Liver (tissue), 9 donors: Measurements from ENCODE around the gene HJV. TPM values are rescaled to one million over a fixed set of nuclear protein-coding genes. Genes with fewer than 3 reads are reported as not detected.

Experiments used
- DNase-seq: peaks from one replicate; pipeline ENCODE4 v3.0.0-alpha.2; 2017; ENCODE audit warnings: low spot score
- H3K27ac ChIP-seq, 2 donors: one replicate each; pipeline ENCODE4 v1.7.0; 2013; ENCODE audit warnings: inconsistent platforms in 2 of 2, low read length in 2 of 2, control low read depth in 1 of 2, low read depth in 1 of 2, mild to moderate bottlenecking in 1 of 2
- H3K27me3 ChIP-seq, 4 donors: one replicate each; pipeline versions ENCODE4 v1.6.1 to v1.7.0; 2013; ENCODE audit warnings: low read length in 3 of 4, inconsistent platforms in 1 of 4, mild to moderate bottlenecking in 1 of 4, moderate library complexity in 1 of 4; ENCODE audit not compliant: control insufficient read depth in 4 of 4, insufficient read depth in 4 of 4
- H3K36me3 ChIP-seq, 4 donors: one replicate each; pipeline versions ENCODE4 v1.6.1 to v1.7.0; 2013; ENCODE audit warnings: low read length in 3 of 4, mild to moderate bottlenecking in 3 of 4, low read depth in 1 of 4, moderate library complexity in 1 of 4; ENCODE audit not compliant: control insufficient read depth in 4 of 4, insufficient read depth in 3 of 4
- H3K4me1 ChIP-seq, 4 donors: one replicate each; pipeline versions ENCODE4 v1.6.1 to v1.7.0; 2013; ENCODE audit warnings: low read length in 3 of 4, mild to moderate bottlenecking in 3 of 4, moderate library complexity in 1 of 4; ENCODE audit not compliant: control insufficient read depth in 4 of 4, insufficient read depth in 4 of 4
- H3K4me3 ChIP-seq, 3 donors: one replicate each; pipeline versions ENCODE4 v1.6.1 to v1.7.0; 2013; ENCODE audit warnings: low read length in 3 of 3, control low read depth in 1 of 3, low read depth in 1 of 3, mild to moderate bottlenecking in 1 of 3
- H3K9ac ChIP-seq, 2 donors: one replicate each; pipeline ENCODE4 v1.7.0; 2013; ENCODE audit warnings: low read length in 2 of 2, mild to moderate bottlenecking in 2 of 2, moderate library complexity in 2 of 2, control low read depth in 1 of 2, low read depth in 1 of 2
- H3K9me3 ChIP-seq, 4 donors: one replicate each; pipeline versions ENCODE4 v1.6.1 to v1.7.0; 2013; ENCODE audit warnings: low read length in 3 of 4; ENCODE audit not compliant: control insufficient read depth in 4 of 4
- EGR1 ChIP-seq, 2 donors: IDR thresholded peaks; 2 replicates each; pipeline ENCODE4 v1.6.1; 2016 to 2018; ENCODE audit warnings: antibody characterized with exemption in 2 of 2, low read depth in 2 of 2
- FOXA1 ChIP-seq: IDR thresholded peaks from 2 replicates; pipeline ENCODE4 v1.6.1; 2016; ENCODE audit warnings: antibody characterized with exemption
- FOXA2 ChIP-seq: IDR thresholded peaks from 2 replicates; pipeline ENCODE4 v1.6.1; 2016; ENCODE audit warnings: antibody characterized with exemption
- GABPA ChIP-seq, 2 donors: IDR thresholded peaks in 1 of 2; conservative IDR thresholded peaks in 1 of 2; 2 replicates each; pipeline ENCODE4 v1.6.1; 2016; ENCODE audit warnings: antibody characterized with exemption in 2 of 2, mild to moderate bottlenecking in 1 of 2, moderate library complexity in 1 of 2
- HNF4A ChIP-seq, 2 donors: conservative IDR thresholded peaks; 2 replicates each; pipeline ENCODE4 v1.6.1; 2016; ENCODE audit warnings: antibody characterized with exemption in 2 of 2, mild to moderate bottlenecking in 2 of 2
- HNF4G ChIP-seq: IDR thresholded peaks from 2 replicates; pipeline ENCODE4 v1.6.1; 2016; ENCODE audit warnings: antibody characterized with exemption
- JUND ChIP-seq, 2 donors: IDR thresholded peaks; 2 replicates each; pipeline ENCODE4 v1.6.1; 2016; ENCODE audit warnings: antibody characterized with exemption in 2 of 2
- NR2F2 ChIP-seq: IDR thresholded peaks from 2 replicates; pipeline ENCODE4 v1.6.1; 2016; ENCODE audit warnings: antibody characterized with exemption
- RAD21 ChIP-seq, 2 donors: IDR thresholded peaks; 2 replicates each; pipeline ENCODE4 v1.6.1; 2016; ENCODE audit warnings: antibody characterized with exemption in 2 of 2, mild to moderate bottlenecking in 2 of 2
- RXRA ChIP-seq, 2 donors: IDR thresholded peaks; 2 replicates each; pipeline ENCODE4 v1.6.1; 2017 to 2018; ENCODE audit warnings: antibody characterized with exemption in 2 of 2, mild to moderate bottlenecking in 1 of 2
- SP1 ChIP-seq: IDR thresholded peaks from 2 replicates; pipeline ENCODE4 v1.6.1; 2018; ENCODE audit warnings: antibody characterized with exemption, mild to moderate bottlenecking
- TAF1 ChIP-seq: conservative IDR thresholded peaks from 2 replicates; pipeline ENCODE4 v1.6.1; 2016; ENCODE audit warnings: antibody characterized with exemption, mild to moderate bottlenecking
- YY1 ChIP-seq: IDR thresholded peaks from 2 replicates; pipeline ENCODE4 v1.6.1; 2016; ENCODE audit warnings: antibody characterized with exemption, mild to moderate bottlenecking
- WGBS: extraction: QIAGEN DNeasy Blood & Tissue Kit; methylation state at CpG from one replicate; pipeline ENCODE4 v1.1.7; 2013; 5-methylcytosine and 5-hydroxymethylcytosine counted together
- polyA plus RNA-seq, 2 donors: library from polyadenylated mRNA; stranded (reverse) in 1 of 2; unstranded in 1 of 2; fragments of 200-250 nt in 1 of 2; fragments of >200 nt in 1 of 2; fragmentation: Nextera tagmentation in 1 of 2; extraction: Ambion mirVana in 1 of 2; gene quantifications; one replicate each; pipeline versions ENCODE4 v1.2.1 to v1.2.3, GENCODE V29; 2013 to 2015
- total RNA-seq, 2 donors: library from RNA; depleted of rRNA; stranded (reverse); fragments of >200 nt; gene quantifications; one replicate each; pipeline ENCODE4 v1.2.3, GENCODE V29; 2014
- TF ChIP-seq, protein P1 (sequence below): IDR thresholded peaks from 2 replicates; pipeline ENCODE4 v1.6.1; 2016; ENCODE audit warnings: antibody characterized with exemption
- TF ChIP-seq, protein P2 (sequence below): IDR thresholded peaks from 2 replicates; pipeline ENCODE4 v1.6.1; 2016; ENCODE audit warnings: antibody characterized with exemption
- TF ChIP-seq, protein P3 (sequence below): IDR thresholded peaks from 2 replicates; pipeline ENCODE4 v1.6.1; 2016; ENCODE audit warnings: antibody characterized with exemption
- TF ChIP-seq, protein P4 (sequence below): fragments of 150-350 bp; IDR thresholded peaks from 2 replicates; pipeline ENCODE4 v1.5.1; 2017; ENCODE audit warnings: improper control_type of control experiment, low read depth, low read length; ENCODE audit not compliant: missing input control
- TF ChIP-seq, protein P5 (sequence below): IDR thresholded peaks from 2 replicates; pipeline ENCODE4 v1.6.1; 2016; ENCODE audit warnings: antibody characterized with exemption, mild to moderate bottlenecking
- donor health status: healthy.
- donor health status: healthy.
- donor health status: healthy.
- donor health status: healthy.
- donor health status: healthy.

The HJV gene
- total and polyA plus RNA-seq, 4 donors: 68.0 to 138 (median 97.6) TPM

DNA sequence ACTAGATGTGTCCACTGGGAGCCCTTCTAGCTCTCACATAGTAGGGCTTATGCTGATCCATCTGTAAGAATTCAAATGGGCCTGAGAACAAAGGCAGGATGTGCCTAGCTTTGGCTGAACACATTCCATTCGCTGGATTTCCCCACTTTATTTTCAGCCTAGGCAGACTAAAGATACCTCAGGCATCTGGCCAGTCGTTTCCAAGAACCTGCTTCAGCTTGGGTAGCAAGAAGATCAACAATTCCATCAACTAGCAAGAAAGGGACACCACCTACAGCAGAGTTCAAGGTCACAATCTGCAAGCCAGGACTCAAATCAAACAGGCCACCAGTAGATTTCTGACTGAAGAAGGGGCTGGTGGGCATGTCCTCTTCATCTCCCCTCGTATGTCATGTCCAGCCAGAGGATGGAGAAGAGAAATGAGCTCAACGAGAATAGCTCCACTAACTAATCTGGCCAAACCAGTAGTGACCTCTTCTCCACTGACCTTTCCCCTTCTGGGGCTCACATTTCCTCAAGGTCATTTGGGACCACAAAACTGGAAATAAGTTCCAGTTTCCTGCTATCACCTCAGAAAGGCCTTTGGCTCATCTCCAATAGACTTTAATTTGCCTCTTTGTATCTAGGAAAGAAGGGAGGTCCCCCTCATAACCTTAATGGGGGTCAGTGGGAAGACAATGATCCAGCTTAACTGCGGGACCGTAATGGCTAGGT is 39.4 kb downstream of the HJV start:
- peak overlapping the region in 1 of 2 donors; percentile 44 for H3K27ac ChIP-seq
- no peak overlapping the region for H3K4me3 ChIP-seq
- peaks cover 28 to 58% (median 38%) of the 10 kb centered on the region in 4 donors for H3K4me1 ChIP-seq
- 81% methylated on average over 6 of the region's 6 CpGs for WGBS
- H3K27me3 ChIP-seq: no peaks in the 10 kb centered on the region
- H3K9me3 ChIP-seq: no peaks in the 10 kb centered on the region
- DNase-seq: no peak
- H3K9ac ChIP-seq: no peak overlapping the region
- TF ChIP-seq RXRA (IDR thresholded peaks at IDR 0.05) (peak in 1 of 2 donors; percentile 43), NR2F2 (peak; percentile 63), JUND (IDR thresholded peaks at IDR 0.05) (no peak)
- H3K36me3 ChIP-seq: peaks cover 0 to 8% (median 0%) of the 10 kb centered on the region in 4 donors

DNA sequence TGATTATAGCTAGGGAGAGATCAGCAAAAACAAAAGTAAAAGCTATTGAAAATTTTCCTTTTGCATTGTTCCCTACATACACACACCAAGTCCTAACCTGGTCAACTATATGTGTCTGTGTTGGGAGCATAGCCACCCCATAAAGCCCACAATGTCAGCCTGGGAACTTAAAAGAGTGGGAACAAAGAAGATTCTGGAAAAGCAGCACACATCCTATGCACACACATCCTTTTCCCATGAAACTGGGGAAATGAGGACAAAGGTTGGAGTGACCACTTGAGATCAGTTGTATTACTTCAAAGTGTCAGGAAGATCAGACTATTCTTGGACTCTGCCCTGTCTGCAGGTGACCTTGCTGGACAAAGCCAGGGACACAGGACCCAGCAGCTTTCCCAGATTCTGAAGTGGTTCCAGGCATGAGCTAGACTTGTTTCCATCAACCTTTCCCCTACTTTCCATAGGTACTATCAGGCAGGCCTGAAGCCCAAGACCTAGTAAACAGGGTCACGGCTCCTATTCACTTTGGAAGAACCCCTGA is 41.0 kb downstream of the HJV start:
- peak overlapping the region; percentile 72 to 87 for H3K27ac ChIP-seq
- WGBS: 36% methylated on average over 1 of the region's 1 CpG
- no peaks in the 10 kb centered on the region for H3K9me3 ChIP-seq
- peaks cover 0 to 8% (median 0%) of the 10 kb centered on the region in 4 donors for H3K36me3 ChIP-seq
- H3K4me1 ChIP-seq: peaks cover 19 to 47% (median 34%) of the 10 kb centered on the region in 4 donors
- DNase-seq: no peak
- H3K9ac ChIP-seq: peak overlapping the region in 1 of 2 donors; percentile 54
- TF ChIP-seq HNF4G (peak; percentile 57), NR2F2 (no peak), GABPA (IDR thresholded peaks at IDR 0.05 in 1 of 2, conservative IDR thresholded peaks at IDR 0.05 in 1 of 2) (no peak), RAD21 (IDR thresholded peaks at IDR 0.05) (no peak), SP1 (peak; percentile 67), FOXA1 (no peak), JUND (IDR thresholded peaks at IDR 0.05) (peak in 1 of 2 donors; percentile 70), HNF4A (conservative IDR thresholded peaks at IDR 0.05) (peak; percentile 82 to 88), FOXA2 (no peak), TAF1 (no peak), EGR1 (IDR thresholded peaks at IDR 0.05; ENCODE audit: low read depth in 2 of 2) (peak in 1 of 2 donors; percentile 58), RXRA (IDR thresholded peaks at IDR 0.05) (peak; percentile 88 to 96), YY1 (no peak)
- TF ChIP-seq, protein P1, sequence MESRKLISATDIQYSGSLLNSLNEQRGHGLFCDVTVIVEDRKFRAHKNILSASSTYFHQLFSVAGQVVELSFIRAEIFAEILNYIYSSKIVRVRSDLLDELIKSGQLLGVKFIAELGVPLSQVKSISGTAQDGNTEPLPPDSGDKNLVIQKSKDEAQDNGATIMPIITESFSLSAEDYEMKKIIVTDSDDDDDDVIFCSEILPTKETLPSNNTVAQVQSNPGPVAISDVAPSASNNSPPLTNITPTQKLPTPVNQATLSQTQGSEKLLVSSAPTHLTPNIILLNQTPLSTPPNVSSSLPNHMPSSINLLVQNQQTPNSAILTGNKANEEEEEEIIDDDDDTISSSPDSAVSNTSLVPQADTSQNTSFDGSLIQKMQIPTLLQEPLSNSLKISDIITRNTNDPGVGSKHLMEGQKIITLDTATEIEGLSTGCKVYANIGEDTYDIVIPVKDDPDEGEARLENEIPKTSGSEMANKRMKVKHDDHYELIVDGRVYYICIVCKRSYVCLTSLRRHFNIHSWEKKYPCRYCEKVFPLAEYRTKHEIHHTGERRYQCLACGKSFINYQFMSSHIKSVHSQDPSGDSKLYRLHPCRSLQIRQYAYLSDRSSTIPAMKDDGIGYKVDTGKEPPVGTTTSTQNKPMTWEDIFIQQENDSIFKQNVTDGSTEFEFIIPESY: no peak
- TF ChIP-seq, protein P2, sequence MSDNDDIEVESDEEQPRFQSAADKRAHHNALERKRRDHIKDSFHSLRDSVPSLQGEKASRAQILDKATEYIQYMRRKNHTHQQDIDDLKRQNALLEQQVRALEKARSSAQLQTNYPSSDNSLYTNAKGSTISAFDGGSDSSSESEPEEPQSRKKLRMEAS: peak; percentile 56
- TF ChIP-seq, protein P3, sequence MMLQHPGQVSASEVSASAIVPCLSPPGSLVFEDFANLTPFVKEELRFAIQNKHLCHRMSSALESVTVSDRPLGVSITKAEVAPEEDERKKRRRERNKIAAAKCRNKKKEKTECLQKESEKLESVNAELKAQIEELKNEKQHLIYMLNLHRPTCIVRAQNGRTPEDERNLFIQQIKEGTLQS: no peak
- TF ChIP-seq, protein P4, sequence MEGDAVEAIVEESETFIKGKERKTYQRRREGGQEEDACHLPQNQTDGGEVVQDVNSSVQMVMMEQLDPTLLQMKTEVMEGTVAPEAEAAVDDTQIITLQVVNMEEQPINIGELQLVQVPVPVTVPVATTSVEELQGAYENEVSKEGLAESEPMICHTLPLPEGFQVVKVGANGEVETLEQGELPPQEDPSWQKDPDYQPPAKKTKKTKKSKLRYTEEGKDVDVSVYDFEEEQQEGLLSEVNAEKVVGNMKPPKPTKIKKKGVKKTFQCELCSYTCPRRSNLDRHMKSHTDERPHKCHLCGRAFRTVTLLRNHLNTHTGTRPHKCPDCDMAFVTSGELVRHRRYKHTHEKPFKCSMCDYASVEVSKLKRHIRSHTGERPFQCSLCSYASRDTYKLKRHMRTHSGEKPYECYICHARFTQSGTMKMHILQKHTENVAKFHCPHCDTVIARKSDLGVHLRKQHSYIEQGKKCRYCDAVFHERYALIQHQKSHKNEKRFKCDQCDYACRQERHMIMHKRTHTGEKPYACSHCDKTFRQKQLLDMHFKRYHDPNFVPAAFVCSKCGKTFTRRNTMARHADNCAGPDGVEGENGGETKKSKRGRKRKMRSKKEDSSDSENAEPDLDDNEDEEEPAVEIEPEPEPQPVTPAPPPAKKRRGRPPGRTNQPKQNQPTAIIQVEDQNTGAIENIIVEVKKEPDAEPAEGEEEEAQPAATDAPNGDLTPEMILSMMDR: no peak
- TF ChIP-seq, protein P5, sequence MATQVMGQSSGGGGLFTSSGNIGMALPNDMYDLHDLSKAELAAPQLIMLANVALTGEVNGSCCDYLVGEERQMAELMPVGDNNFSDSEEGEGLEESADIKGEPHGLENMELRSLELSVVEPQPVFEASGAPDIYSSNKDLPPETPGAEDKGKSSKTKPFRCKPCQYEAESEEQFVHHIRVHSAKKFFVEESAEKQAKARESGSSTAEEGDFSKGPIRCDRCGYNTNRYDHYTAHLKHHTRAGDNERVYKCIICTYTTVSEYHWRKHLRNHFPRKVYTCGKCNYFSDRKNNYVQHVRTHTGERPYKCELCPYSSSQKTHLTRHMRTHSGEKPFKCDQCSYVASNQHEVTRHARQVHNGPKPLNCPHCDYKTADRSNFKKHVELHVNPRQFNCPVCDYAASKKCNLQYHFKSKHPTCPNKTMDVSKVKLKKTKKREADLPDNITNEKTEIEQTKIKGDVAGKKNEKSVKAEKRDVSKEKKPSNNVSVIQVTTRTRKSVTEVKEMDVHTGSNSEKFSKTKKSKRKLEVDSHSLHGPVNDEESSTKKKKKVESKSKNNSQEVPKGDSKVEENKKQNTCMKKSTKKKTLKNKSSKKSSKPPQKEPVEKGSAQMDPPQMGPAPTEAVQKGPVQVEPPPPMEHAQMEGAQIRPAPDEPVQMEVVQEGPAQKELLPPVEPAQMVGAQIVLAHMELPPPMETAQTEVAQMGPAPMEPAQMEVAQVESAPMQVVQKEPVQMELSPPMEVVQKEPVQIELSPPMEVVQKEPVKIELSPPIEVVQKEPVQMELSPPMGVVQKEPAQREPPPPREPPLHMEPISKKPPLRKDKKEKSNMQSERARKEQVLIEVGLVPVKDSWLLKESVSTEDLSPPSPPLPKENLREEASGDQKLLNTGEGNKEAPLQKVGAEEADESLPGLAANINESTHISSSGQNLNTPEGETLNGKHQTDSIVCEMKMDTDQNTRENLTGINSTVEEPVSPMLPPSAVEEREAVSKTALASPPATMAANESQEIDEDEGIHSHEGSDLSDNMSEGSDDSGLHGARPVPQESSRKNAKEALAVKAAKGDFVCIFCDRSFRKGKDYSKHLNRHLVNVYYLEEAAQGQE: peak; percentile 19
- no peak overlapping the region for H3K4me3 ChIP-seq
- no peaks in the 10 kb centered on the region for H3K27me3 ChIP-seq
